Peyer's patch (tissue), 4 donors: ENCODE data around the gene CST3.

Experiments used
- CTCF ChIP-seq, 6 experiments: fragments of 450-650 bp in 4 of 6; fragments of 200-600 bp in 2 of 6; sonication (generic) in 1 of 6; IDR thresholded peaks; one replicate each; pipeline ENCODE4 v1.5.1; 2017 to 2019; ENCODE audit warnings: antibody characterized with exemption in 6 of 6, mild to moderate bottlenecking in 3 of 6, moderate library complexity in 1 of 6
- POLR2A ChIP-seq, 2 donors: fragments of 450-650 bp; IDR thresholded peaks; one replicate each; pipeline ENCODE4 v1.5.1; 2017; ENCODE audit warnings: antibody characterized with exemption in 2 of 2, mild to moderate bottlenecking in 2 of 2, moderate library complexity in 2 of 2

GRCh38 chr20:23661002-23661429, 23.3 kb upstream of the CST3 start:
- TF ChIP-seq CTCF (IDR thresholded peaks at IDR 0.05) = no peak
- TF ChIP-seq POLR2A (IDR thresholded peaks at IDR 0.05) = no peak
